GM13977 (cell line): ENCODE measurements around the gene TACC2.

Experiments
- DNase-seq: peaks from one replicate; pipeline ENCODE4 v3.0.0; 2012; ENCODE audit warnings: low spot score
- CTCF ChIP-seq: IDR thresholded peaks from 2 replicates; pipeline ENCODE4 v1.5.1; 2012; ENCODE audit warnings: mild to moderate bottlenecking, control low read depth; ENCODE audit not compliant: insufficient read depth; ENCODE audit errors: extremely low read depth, missing control alignments
- in situ Hi-C: fragments of 300-500 bp; cut with MboI; formaldehyde crosslinking; loops from one replicate; pipeline ENCODE4 v1.12.0; 2022; ENCODE audit warnings: low sequenced_read_pairs, low pct_unique_long_range_greater_than_20kb, mixed read lengths, inconsistent platforms; ENCODE audit not compliant: unreplicated experiment

The TACC2 gene

GRCh38 chr10:122265896-122266295 is 276.9 kb downstream of the TACC2 start:
- in situ Hi-C loops, result no loop called here
- DNase-seq, result no peak
- no peak for TF ChIP-seq CTCF

- in situ Hi-C loops, result no loop called here
- DNase-seq, result peak; percentile 82
- peak; percentile 90 for TF ChIP-seq CTCF
Measured at GRCh38 chr10:122267849-122268737, 279.1 kb downstream of the TACC2 start.

- in situ Hi-C loops, result no loop called here
- TF ChIP-seq CTCF, result no peak
- no peak for DNase-seq
Measured at GRCh38 chr10:122269059-122269687, 280.2 kb downstream of the TACC2 start.

GRCh38 chr10:122271076-122271475 is 282.1 kb downstream of the TACC2 start, which contains the start of gene BTBD16:
Gene BTBD16, plus strand, starts transcription at chr10:122271296. Its CDS starts 3,786 bp downstream, at chr10:122275082.
- TF ChIP-seq CTCF, result no peak
- no peak for DNase-seq
- in situ Hi-C loops, result no loop called here

GRCh38 chr10:122273966-122274545 is 285.1 kb downstream of the TACC2 start:
- in situ Hi-C loops, result no loop called here
- no peak for DNase-seq
- TF ChIP-seq CTCF, result no peak

GRCh38 chr10:122276611-122277208 is 287.7 kb downstream of the TACC2 start:
- DNase-seq, result no peak
- no peak for TF ChIP-seq CTCF
- in situ Hi-C loops, result loop anchor here (25.0 kb wide), 1 partner anchor 286 kb away; the partner anchor contains the start of gene DMBT1
